HepG2 (cell line): ENCODE measurements around the gene DDC. TPM values are rescaled to one million over a fixed set of nuclear protein-coding genes. Genes with fewer than 3 reads are reported as not detected.

ENCODE experiments used
- ATAC-seq: fragments of 200-7000 bp; cut with Tn5 transposase; 3 replicates; pipeline ENCODE4 v1.9.1; 2020; ENCODE audit warnings: mild to moderate bottlenecking, moderate library complexity
- BruUV-seq: library from RNA; stranded (reverse); fragments of 400-500 nt; replicated peaks from 2 replicates; lab custom pipeline; 2021; lab: Mats Ljungman, UMichigan
- CTCF ChIA-PET: fragments of 300-600 bp; formaldehyde crosslinking; extraction: SDS; loops from one replicate; lab custom pipeline; 2021; ENCODE audit warnings: low total read pairs, inconsistent platforms, low intra/inter-chr PET ratio; lab: Yijun Ruan, JAX
- POLR2A ChIA-PET: fragments of 350-600 bp; sonication (Branson Sonifier 250); formaldehyde crosslinking; loops from one replicate; lab custom pipeline; 2020; ENCODE audit warnings: antibody characterized with exemption, inconsistent platforms; lab: Yijun Ruan, JAX
- DNase-seq: peaks from one replicate; pipeline ENCODE4 v3.0.0-alpha.2; 2015; ENCODE audit warnings: low spot score
- FAIRE-seq: peaks from 3 replicates; lab custom pipeline; 2011; peaks lifted over from hg19 to GRCh38; lab: Jason Lieb, UNC
- H2AFZ ChIP-seq: one replicate; pipeline ENCODE4 v1.6.1; 2011; ENCODE audit warnings: low read length, inconsistent platforms
- H3K27ac ChIP-seq: fragments of 300-600 bp; 3 replicates; pipeline ENCODE4 v1.8.0; 2011; ENCODE audit warnings: mixed run types, mild to moderate bottlenecking, mixed read lengths, low read length, inconsistent platforms; ENCODE audit not compliant: insufficient read depth; ENCODE audit errors: extremely low read length
- H3K27me3 ChIP-seq, 2 experiments: fragments of 200-600 bp in 1 of 2; 2 replicates in 1 of 2; 3 replicates in 1 of 2; pipeline versions ENCODE4 v1.6.0 to v1.8.0; 2011; ENCODE audit warnings: low read length in 2 of 2, mild to moderate bottlenecking in 2 of 2, moderate library complexity in 2 of 2, inconsistent platforms in 1 of 2; ENCODE audit not compliant: insufficient read depth in 2 of 2, control insufficient read depth in 1 of 2
- H3K36me3 ChIP-seq, 2 experiments: fragments of 200-600 bp in 1 of 2; replicated peaks in 1 of 2; 2 replicates in 1 of 2; 3 replicates in 1 of 2; pipeline versions ENCODE4 v1.5.1 to v1.8.0; 2011; ENCODE audit warnings: low read length in 2 of 2, inconsistent platforms in 1 of 2; ENCODE audit not compliant: insufficient read depth in 2 of 2, control insufficient read depth in 1 of 2
- H3K4me1 ChIP-seq: 2 replicates; pipeline ENCODE4 v1.5.1; 2012; ENCODE audit warnings: low read length, inconsistent platforms; ENCODE audit not compliant: insufficient read depth
- H3K4me2 ChIP-seq: 2 replicates; pipeline ENCODE4 v1.6.0; 2011; ENCODE audit warnings: low read depth, low read length, inconsistent platforms
- H3K4me3 ChIP-seq, 3 experiments: fragments of 200-600 bp in 1 of 3; sonication (generic), shearing (Covaris generic) in 1 of 3; replicated peaks in 1 of 3; 2 replicates each; pipeline ENCODE4 v1.5.1; 2011 to 2016; ENCODE audit warnings: low read length in 3 of 3, inconsistent platforms in 2 of 3, low read depth in 2 of 3, mild to moderate bottlenecking in 2 of 3, control low read depth in 1 of 3, mixed read lengths in 1 of 3; ENCODE audit not compliant: insufficient read depth in 1 of 3
- H3K79me2 ChIP-seq: one replicate; pipeline ENCODE4 v1.6.1; 2011; ENCODE audit warnings: low read length, inconsistent platforms; ENCODE audit not compliant: insufficient read depth
- H3K9ac ChIP-seq: 2 replicates; pipeline ENCODE4 v1.6.0; 2011; ENCODE audit warnings: mild to moderate bottlenecking, low read depth, low read length, inconsistent platforms; ENCODE audit not compliant: insufficient read depth
- H3K9me3 ChIP-seq: 2 replicates; pipeline ENCODE4 v1.5.1; 2012; ENCODE audit warnings: mild to moderate bottlenecking, low read length
- H4K20me1 ChIP-seq: 2 replicates; pipeline ENCODE4 v1.6.0; 2011; ENCODE audit warnings: inconsistent platforms, mild to moderate bottlenecking, low read length, moderate library complexity; ENCODE audit not compliant: insufficient read depth
- HDAC1 ChIP-seq: sonication (generic); formaldehyde crosslinking; IDR thresholded peaks from 2 replicates; pipeline ENCODE4 v1.5.1; 2020; ENCODE audit warnings: mild to moderate bottlenecking, missing genetic modification reagents
- HNRNPUL1 ChIP-seq: fragments of 200-400 bp; formaldehyde crosslinking; IDR thresholded peaks from 2 replicates; pipeline ENCODE4 v1.6.1; 2017; ENCODE audit warnings: low read depth, mild to moderate bottlenecking, low read length, moderate library complexity
- IKZF4 ChIP-seq: sonication (generic); formaldehyde crosslinking; IDR thresholded peaks from 2 replicates; pipeline ENCODE4 v1.5.1; 2020; ENCODE audit warnings: borderline replicate concordance, mild to moderate bottlenecking, low read depth, missing genetic modification reagents; ENCODE audit errors: not compliant biosample characterization
- KDM6A ChIP-seq: IDR thresholded peaks from 2 replicates; pipeline ENCODE4 v1.6.1; 2016; ENCODE audit warnings: low read depth
- MATR3 ChIP-seq: sonication (generic); formaldehyde crosslinking; IDR thresholded peaks from 2 replicates; pipeline ENCODE4 v1.4.0; 2020; ENCODE audit warnings: missing genetic modification reagents
- NFKB2 ChIP-seq: sonication (generic); formaldehyde crosslinking; IDR thresholded peaks from 2 replicates; pipeline ENCODE4 v1.4.0; 2020; ENCODE audit warnings: missing genetic modification reagents, borderline replicate concordance
- SSRP1 ChIP-seq: IDR thresholded peaks from 2 replicates; pipeline ENCODE4 v1.6.1; 2016; ENCODE audit warnings: control low read depth
- TIGD3 ChIP-seq: sonication (generic); formaldehyde crosslinking; IDR thresholded peaks from 2 replicates; pipeline ENCODE4 v1.5.1; 2020; ENCODE audit warnings: mild to moderate bottlenecking, missing genetic modification reagents, borderline replicate concordance
- ZBTB38 ChIP-seq: sonication (generic); formaldehyde crosslinking; IDR thresholded peaks from 2 replicates; pipeline ENCODE4 v1.5.1; 2020; ENCODE audit warnings: mild to moderate bottlenecking, missing genetic modification reagents
- ZC3H13 ChIP-seq: sonication (generic); formaldehyde crosslinking; IDR thresholded peaks from 2 replicates; pipeline ENCODE4 v1.8.1; 2023; ENCODE audit warnings: mild to moderate bottlenecking, missing genetic modification reagents, moderate library complexity
- ZFP91 ChIP-seq: sonication (generic); formaldehyde crosslinking; IDR thresholded peaks from 2 replicates; pipeline ENCODE4 v1.9.0; 2022; ENCODE audit warnings: missing genetic modification reagents, mild to moderate bottlenecking, borderline replicate concordance
- ZNF101 ChIP-seq: sonication (generic); formaldehyde crosslinking; IDR thresholded peaks from 2 replicates; pipeline ENCODE4 v1.4.0; 2020; ENCODE audit warnings: mild to moderate bottlenecking, low read depth, missing genetic modification reagents, borderline replicate concordance
- ZNF160 ChIP-seq: sonication (generic); formaldehyde crosslinking; IDR thresholded peaks from 2 replicates; pipeline ENCODE4 v1.8.0; 2022; ENCODE audit warnings: mild to moderate bottlenecking, inconsistent platforms, missing genetic modification reagents
- ZNF549 ChIP-seq: sonication (generic); formaldehyde crosslinking; IDR thresholded peaks from 2 replicates; pipeline ENCODE4 v1.5.0; 2020; ENCODE audit warnings: missing genetic modification reagents
- WGBS: methylation state at CpG from one replicate; pipeline ENCODE4 v1.1.6; 2017; ENCODE audit warnings: low lambda C conversion rate; 5-methylcytosine and 5-hydroxymethylcytosine counted together
- in situ Hi-C: cut with HindIII; loops from 2 replicates; pipeline ENCODE4 v1.10.0; 2017; ENCODE audit warnings: low pct_unique_long_range_greater_than_20kb; ENCODE audit not compliant: extremely low pct_ligation_motif_present
- intact Hi-C: fragments of 100-400 bp; cut with micrococcal nuclease; formaldehyde crosslinking; loops from one replicate; pipeline ENCODE4 v1.10.0; 2022; ENCODE audit not compliant: unreplicated experiment
- polyA plus RNA-seq, 8 experiments: library from polyadenylated mRNA; depleted of rRNA in 3 of 8; stranded (reverse) in 7 of 8; unstranded in 1 of 8; fragments of >200 nt; fragmentation: Illumina TruSeq in 4 of 8; extraction: Trizol in 4 of 8; gene quantifications; 2 replicates each; pipeline versions ENCODE4 v1.2.1 to v1.2.3, GENCODE V29; 2011 to 2016; ENCODE audit warnings: low read depth in 4 of 8, missing spikeins in 1 of 8, mixed read lengths in 1 of 8; ENCODE audit not compliant: insufficient read depth in 1 of 8
- total RNA-seq, 5 experiments: library from RNA; depleted of rRNA; stranded (reverse); fragments of >200 nt; fragmentation: Illumina TruSeq; extraction: Trizol; gene quantifications; 2 replicates each; pipeline ENCODE4 v1.2.3, GENCODE V29; 2016; ENCODE audit warnings: low read depth in 1 of 5

DDC gene
- total and polyA plus RNA-seq, 2 of the 13 experiments (the other 11 are each of a cell fraction or from before 2014, with no cell fraction given) = 11.7 to 93.3 TPM

GRCh38 chr7:50431316-50431715 is 133.9 kb downstream of the DDC start:
- intact Hi-C loops = no loop called here
- FAIRE-seq (no peak), ATAC-seq (no peak), DNase-seq (no peak)
- no peaks in the 10 kb centered on the region for H3K27me3 ChIP-seq
- BruUV-seq = no TSS peak
- no peak for TF ChIP-seq ZFP91 (CRISPR knock-in tag)
- TF ChIP-seq ZBTB38 (CRISPR knock-in tag) = no peak
- no peak for TF ChIP-seq IKZF4 (CRISPR knock-in tag)
- TF ChIP-seq HNRNPUL1 = no peak
- no peak for TF ChIP-seq ZC3H13
- TF ChIP-seq NFKB2 (CRISPR knock-in tag) = no peak
- no peak for TF ChIP-seq TIGD3 (CRISPR knock-in tag)
- TF ChIP-seq MATR3 = no peak
- TF ChIP-seq HDAC1 (CRISPR knock-in tag) = no peak
- no peak for TF ChIP-seq ZNF101 (CRISPR knock-in tag)
- no peak for TF ChIP-seq ZNF160
- TF ChIP-seq ZNF549 (CRISPR knock-in tag) = no peak
- no peak for TF ChIP-seq KDM6A (CRISPR knock-in tag)
- no peak for TF ChIP-seq SSRP1
- no peak overlapping the region for H3K27ac ChIP-seq
- no peaks in the 10 kb centered on the region for H3K9me3 ChIP-seq
- H3K4me3 ChIP-seq = no peak overlapping the region
- H3K4me2 ChIP-seq = no peak overlapping the region
- H2AFZ ChIP-seq = no peak overlapping the region
- ChIA-PET CTCF (no interaction called here), POLR2A (no interaction called here)
- no peaks in the 10 kb centered on the region for H3K79me2 ChIP-seq
- H3K9ac ChIP-seq = no peak overlapping the region
- in situ Hi-C loops = no loop called here
- no peaks in the 10 kb centered on the region for H4K20me1 ChIP-seq
- H3K4me1 ChIP-seq = peaks cover 13% of the 10 kb centered on the region
- H3K36me3 ChIP-seq = no peaks in the 10 kb centered on the region
- WGBS = 90% methylated on average over 2 of the region's 2 CpGs
